Fibroblast of upper back skin (primary cell): Measurements from ENCODE around the gene ATP8B4.

Experiments used
- DNase-seq: peaks from one replicate; pipeline ENCODE4 v3.0.0-alpha.2; 2013

The ATP8B4 gene

DNA sequence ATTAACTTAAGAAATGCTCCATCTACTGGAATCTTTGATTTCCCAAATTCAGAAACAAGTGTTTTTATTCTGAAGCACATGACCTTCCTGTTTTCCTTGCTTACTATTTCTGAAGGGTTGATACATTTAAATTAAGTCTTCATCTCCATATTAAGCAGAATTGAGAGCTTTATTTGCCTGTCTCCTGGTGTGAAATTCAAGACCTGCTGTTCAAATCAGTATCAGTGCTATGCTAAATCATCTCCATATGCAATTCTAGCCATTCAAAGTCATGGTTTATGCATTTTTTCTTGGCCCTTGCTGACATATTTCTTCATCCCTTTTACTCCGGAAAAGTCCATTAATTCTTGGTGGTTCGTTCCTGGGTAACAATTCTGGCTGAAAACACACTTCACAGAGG is 195.4 kb downstream of the ATP8B4 start:
- DNase-seq = peak; percentile 47

DNA sequence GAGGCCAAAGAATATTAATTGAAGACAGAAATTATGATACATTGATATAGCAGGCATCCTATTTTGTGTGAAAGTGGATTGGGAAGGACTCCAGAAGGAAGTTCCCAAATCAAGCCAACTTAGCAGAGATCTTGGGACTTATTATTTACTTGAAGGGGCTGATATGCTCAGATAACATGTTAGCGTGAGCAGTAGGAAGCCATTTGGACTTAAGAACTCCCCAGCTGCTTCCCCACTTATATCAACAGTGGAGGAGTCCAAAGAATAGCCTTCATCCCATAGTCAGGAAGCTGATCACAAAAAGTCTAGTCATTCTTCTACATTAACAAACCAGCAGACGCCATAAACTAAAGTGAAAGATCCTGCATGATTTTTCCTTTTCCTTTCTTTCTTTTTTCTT is 200.0 kb downstream of the ATP8B4 start:
- DNase-seq = no peak

- peak; percentile 72 for DNase-seq
Measured at GRCh38 chr15:49918121-49918520, 200.9 kb downstream of the ATP8B4 start.

GRCh38 chr15:49916998-49917397 is 202.0 kb downstream of the ATP8B4 start:
- DNase-seq = no peak

DNA sequence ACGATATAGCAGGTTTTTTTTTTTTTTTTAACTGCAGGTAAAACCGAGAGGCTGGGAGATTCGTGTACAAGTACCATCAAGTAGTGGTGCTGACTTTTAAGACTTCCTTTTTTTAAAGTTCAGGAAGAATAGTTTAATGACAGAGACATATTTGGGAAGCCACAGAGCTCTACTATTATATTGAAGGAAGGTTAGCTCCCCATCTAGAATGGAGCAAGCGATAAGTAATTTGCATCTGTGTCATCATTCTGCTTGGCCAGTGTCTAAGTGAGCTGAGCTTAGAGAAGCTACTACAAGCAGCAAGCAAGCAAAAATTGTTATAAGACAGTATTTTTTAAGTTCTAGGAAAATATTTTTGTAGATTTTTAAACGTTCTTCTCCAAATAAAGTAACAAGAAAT is 203.2 kb downstream of the ATP8B4 start:
- DNase-seq = no peak

- no peak for DNase-seq
Measured at GRCh38 chr15:49908933-49909295, 210.1 kb downstream of the ATP8B4 start.

GRCh38 chr15:49908236-49908932 is 210.6 kb downstream of the ATP8B4 start:
- no peak for DNase-seq

DNA sequence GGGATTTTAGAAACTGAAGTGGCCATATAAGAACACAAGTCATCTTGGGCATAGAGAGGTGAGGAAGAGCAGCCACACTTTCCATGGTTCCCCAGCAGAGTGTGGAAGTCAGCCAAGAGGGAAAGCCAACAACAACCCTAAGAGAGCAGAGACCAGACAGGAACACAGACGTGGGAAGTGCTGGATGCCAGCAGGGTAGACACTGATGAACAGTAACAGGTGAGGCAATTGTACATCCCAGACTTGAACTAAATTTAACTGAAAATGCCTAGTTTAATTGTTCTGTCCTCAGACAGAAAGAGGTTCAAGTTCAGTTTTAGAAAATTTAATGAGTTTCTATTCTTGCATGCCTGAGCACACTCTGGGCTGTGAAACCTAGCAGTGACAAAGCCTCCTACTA is 212.1 kb downstream of the ATP8B4 start:
- no peak for DNase-seq

DNA sequence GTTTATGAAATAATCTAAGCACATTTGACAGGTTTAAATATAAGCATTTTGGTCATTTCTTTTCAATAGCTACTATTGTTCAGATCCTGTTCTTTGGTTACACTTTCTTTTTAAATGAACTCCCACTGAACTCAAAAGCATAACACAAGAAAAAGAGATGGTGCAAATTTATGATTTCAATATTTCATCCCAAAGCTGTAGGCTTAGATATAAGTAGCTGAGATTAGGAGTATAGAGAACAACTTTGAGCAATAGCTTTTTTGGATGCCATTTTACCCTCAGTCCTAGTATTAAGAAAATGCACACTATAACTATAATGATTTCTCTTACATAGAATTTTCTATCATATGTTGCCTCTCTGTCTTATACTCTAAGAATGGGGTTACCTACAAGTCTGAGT is 213.8 kb downstream of the ATP8B4 start:
- no peak for DNase-seq

DNA sequence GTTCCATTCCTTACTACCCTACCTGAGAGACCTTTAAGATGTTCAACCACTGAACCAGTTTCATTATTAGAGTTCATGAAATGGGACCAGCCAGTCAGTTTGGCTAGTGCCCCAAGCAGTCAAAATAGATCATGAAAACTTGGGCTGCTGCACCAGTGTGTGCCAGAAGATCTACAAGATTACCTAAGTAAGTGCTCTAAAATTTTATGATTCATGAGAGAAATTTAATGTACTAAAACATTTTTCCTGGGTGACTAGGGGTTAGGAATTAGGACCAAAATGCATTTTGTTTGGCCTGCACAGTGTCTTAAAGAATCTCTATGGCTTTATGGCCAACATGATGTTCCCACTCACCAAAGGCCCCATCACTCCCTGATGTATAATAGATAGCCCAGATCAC is 214.7 kb downstream of the ATP8B4 start:
- DNase-seq = no peak

DNA sequence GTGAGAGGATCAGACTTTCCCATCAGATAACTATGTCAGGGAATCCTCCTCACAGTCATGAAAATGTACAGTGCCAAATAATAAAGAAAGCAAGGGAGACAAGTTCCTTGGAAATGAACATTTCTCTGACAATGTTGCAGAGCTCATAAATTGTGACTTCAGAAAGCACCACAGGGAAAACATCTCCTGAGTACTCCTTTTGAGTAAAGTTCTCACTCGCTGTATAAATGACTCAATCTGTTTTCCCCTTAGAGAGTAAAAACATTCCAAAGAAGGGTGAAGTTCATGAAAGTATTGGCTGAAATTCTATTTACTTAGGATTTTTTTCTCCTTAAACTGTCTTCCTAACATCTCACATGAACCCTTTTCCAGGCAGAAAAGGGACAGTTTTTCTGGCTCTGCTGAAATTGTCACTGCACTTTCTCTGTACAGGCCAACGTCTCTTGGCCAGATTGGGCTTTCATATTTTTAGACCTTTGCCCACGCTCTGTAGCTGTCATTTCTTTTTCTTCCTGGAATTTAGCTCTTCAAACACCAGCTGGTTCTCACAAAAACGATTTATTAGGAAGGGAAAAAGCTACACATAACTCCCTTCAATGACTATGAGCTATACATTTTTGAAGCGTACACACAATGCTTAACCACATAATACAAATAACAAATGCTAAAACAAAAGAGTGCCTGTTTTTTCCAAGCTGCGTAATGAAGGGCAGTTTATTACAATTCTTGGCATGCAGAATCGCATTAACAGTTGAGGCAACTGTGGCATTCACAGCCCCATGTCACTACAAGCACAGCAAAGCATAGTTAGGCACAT is 216.1 kb downstream of the ATP8B4 start:
- DNase-seq = peak; percentile 69

DNA sequence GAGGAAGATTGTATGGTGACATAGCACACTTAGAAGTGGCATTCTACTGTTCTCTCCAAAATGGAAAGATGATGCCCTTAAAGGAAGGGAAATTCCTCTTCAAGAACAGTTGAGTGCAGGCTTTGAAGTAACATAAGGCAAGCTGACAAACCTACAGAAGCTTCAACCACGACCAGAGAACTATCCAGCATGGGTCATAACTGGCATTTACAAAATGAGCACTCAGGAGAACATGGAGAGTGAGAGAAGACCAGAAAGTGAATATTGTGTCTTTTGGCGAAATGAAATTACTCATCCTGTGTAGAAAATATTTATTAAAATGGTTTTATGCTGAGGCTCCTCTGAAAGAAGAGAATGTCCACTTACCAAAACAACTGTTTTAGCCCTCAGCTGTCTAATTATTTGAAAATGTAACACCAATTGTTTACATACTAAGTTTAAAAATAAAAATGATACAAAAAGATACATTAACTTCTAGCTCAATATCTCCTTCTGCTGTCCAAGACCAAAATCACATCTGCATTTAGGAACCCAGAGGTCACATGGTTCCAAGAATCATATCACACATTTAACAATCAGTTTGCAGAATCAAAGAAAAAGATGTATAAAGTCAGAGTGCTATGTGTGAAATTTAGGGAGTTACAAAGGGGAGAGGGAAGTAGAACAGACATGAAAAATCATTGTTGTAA is 216.9 kb downstream of the ATP8B4 start:
- DNase-seq = peak; percentile 50

DNA sequence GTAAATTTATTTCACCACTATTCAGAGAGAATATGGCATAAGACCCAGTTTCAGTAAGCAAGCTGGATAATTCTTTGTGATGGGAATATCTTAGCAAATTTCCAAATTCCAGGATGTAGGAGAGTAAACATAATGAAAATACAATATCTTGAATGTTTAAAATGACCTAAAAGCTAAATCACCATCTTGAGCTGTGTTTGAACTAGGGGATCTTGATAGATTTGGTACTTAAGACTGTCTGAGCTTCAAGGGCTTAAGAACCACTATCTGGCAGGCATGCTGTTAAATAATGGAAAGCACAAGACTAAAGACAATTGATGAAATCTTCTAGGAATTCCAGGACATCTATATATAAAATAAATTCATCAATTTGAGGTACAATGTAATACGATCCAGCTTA is 217.7 kb downstream of the ATP8B4 start:
- no peak for DNase-seq

- no peak for DNase-seq
Measured at GRCh38 chr15:49900903-49901235, 218.2 kb downstream of the ATP8B4 start.

GRCh38 chr15:49900006-49900902 is 218.8 kb downstream of the ATP8B4 start:
- peak; percentile 45 for DNase-seq

DNA sequence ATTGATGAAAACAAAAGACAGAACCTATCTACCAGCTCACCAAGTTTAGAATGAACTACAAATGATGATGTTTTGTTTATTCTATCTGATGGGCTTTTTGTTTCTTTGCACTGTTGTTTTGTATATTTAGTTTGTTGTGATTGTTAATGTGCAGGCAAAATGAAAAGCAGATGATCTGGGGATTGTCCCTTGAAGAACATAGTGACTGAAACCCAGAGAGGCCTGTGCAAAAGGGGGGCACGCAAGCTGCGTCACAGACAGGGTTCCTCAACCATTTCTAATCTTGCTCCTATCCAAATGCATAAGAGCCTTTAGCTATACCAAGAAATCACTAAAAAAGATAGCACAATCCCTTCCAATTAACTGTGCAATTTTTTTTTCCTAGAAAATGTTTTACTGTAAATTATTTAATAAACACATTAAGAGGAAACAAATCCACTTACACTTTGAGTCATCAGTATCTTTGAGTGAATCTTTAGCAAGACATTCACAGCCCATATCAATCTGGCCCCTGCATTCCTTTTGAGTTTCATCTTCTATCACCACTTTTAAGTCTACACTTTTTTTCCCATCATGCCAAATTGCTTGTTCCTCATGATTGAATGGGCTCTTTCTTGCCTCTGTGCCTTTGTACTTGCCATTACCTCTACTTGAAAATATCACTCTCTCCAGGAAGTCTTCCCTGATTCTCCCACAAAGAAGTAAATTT is 220.3 kb downstream of the ATP8B4 start:
- DNase-seq = no peak

DNA sequence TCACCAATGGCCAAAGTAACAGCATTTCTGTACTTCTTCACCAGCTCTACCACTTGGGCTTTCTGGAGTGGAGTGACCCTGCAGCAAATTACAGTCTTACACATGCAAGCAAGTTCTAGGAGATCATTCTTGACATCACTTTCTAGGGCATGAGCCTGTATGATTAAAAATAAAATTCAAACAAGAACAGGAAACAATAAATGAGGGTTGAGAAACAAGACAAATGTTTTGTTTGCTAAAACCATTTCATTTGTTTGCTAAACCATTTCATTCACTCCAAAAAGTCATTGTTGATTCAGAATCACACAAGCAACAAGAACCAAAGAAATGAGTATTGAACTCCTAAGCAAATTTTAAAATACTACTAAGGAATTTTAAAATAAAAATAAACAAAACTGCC is 220.9 kb downstream of the ATP8B4 start:
- DNase-seq = no peak

DNA sequence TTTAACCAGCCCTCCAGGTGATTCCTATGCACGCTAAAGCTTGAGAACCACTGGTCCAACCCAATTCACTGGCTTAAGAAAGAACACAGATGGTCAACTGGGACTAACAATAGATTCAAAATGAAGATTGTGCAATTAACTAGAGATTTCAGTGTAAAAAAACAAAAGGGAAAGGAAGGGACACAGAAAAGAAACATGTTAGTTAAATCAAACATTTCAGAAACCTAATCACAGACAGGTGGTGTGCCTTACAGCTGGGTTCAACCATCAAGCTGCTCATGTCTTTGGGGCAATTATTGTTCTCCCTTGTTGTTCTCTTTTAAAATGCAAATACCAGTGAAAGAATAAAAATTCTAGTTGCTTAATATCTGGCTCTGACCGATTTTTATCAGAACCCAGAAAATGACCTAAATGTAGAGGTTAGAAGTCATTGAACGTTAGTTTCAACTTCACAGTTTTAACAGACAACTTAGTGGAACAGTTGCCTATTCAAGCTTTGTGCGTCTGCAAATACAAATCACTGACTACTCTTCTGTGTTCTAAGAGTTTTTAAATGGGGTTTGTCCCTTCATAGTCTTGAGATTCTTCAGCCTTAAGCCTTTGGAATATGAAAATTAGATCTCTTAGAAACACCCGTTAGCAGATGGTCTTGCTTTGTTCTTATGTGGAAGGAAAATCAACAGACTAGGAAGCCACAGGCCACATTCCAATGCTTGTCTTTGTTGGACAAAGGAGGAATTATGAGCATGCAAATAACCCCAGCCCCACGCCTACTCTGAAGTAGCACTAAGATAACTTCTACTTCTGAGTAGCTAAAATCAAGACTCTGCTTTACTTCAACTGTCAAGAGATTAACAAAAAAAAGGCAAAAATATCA is 223.4 kb downstream of the ATP8B4 start:
- peak; percentile 60 for DNase-seq

DNA sequence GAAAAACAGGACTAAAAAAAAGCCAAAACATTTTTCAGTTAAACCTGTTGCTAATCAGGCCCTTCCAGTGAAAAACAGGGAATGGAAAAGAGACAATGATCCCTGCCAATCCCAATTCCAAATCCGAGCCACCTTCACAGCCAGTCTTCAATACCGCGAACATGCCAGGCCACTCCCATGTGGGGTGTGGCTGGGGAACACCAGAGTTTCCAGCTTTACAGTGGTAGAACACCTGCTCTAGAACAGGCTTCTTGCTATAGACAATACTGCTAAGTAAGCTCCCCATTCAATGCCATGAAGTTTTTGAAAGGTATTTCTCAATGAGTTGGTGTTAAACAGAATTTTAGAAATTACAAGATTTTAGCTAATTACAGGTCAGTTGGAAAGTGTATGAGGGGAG is 228.3 kb downstream of the ATP8B4 start:
- no peak for DNase-seq

GRCh38 chr15:49889536-49889935 is 229.5 kb downstream of the ATP8B4 start:
- DNase-seq = no peak

GRCh38 chr15:49888734-49889133 is 230.3 kb downstream of the ATP8B4 start:
- no peak for DNase-seq
